Right cardiac atrium (tissue), 5 donors: Measurements from ENCODE around the gene CELF1. TPM values are rescaled to one million over a fixed set of nuclear protein-coding genes. Genes with fewer than 3 reads are reported as not detected.

ENCODE experiments used
- ATAC-seq, 2 donors: fragments of 200-7000 bp; cut with Tn5 transposase; one replicate each; pipeline versions ENCODE4 v1.8.0 to v1.9.1; 2020; ENCODE audit warnings: moderate library complexity in 2 of 2, mild to moderate bottlenecking in 1 of 2
- DNase-seq, 3 donors: peaks; one replicate each; pipeline ENCODE4 v3.0.0-alpha.2; 2020
- H3K27ac ChIP-seq: one replicate; pipeline ENCODE4 v1.5.1; 2013; ENCODE audit warnings: mild to moderate bottlenecking, low read length, control low read depth, moderate library complexity
- H3K27me3 ChIP-seq: one replicate; pipeline ENCODE4 v1.6.1; 2013; ENCODE audit not compliant: control insufficient read depth, insufficient read depth
- H3K4me1 ChIP-seq: one replicate; pipeline ENCODE4 v1.6.1; 2013; ENCODE audit warnings: low read length; ENCODE audit not compliant: control insufficient read depth, insufficient read depth
- H3K4me3 ChIP-seq: one replicate; pipeline ENCODE4 v1.5.1; 2013; ENCODE audit warnings: low read length, control low read depth
- H3K9me3 ChIP-seq: one replicate; pipeline ENCODE4 v1.6.1; 2013; ENCODE audit warnings: low read length; ENCODE audit not compliant: control insufficient read depth
- WGBS: extraction: QIAGEN DNeasy Blood & Tissue Kit; methylation state at CpG from one replicate; pipeline ENCODE4 v1.1.7; 2013; 5-methylcytosine and 5-hydroxymethylcytosine counted together
- intact Hi-C, 4 donors: fragments of 100-400 bp; cut with DNase I; formaldehyde crosslinking; loops; one replicate each; pipeline versions ENCODE4 v1.11.0 to v1.14.0; 2022 to 2023
- polyA plus RNA-seq: library from polyadenylated mRNA; stranded (reverse); fragments of 200-250 nt; gene quantifications from one replicate; pipeline ENCODE4 v1.2.3, GENCODE V29; 2013
- total RNA-seq, 4 donors: library from RNA; stranded (reverse); fragmentation: NEBNext Ultra II Directional; extraction: Animal tissue kit (Norgen Biotek cat#: 25700); gene quantifications; one replicate each; pipeline ENCODE4 v1.2.1, GENCODE V29; 2021
- donor health status: healthy with polysubstance abuse.
- donor health status: DM: no; HTN: yes; CAD: no.
- donor health status: DM: no; HTN: no; CAD: no.
- donor health status: DM: no; HTN: yes; CAD: no; lungs with severe emphysema.
- donor health status: DM: yes; HTN: yes; CAD: no.

CELF1 gene
- total and polyA plus RNA-seq, 5 donors: 26.9 to 79.8 (median 70.7) TPM

DNA sequence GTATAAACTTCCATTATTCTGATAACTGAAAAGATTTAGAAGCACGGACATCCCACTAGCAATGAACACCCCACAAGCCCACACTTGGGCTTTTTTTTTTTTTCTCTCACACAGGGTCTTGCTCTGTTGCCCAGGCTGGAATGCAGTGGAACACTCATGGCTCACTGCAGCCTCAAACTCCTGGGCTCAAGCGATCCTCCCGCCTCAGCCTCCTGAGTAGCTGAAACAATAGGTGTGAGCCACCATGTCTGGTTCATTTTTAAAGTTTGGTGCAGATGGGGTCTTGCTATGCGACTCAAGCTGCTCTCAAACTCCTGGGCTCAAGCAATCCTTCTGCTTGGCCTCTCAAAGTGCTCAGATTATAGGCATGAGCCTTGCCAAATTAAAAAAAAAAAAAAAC lies 107.1 kb downstream of the CELF1 start:
- no peaks in the 10 kb centered on the region for H3K27me3 ChIP-seq
- no peaks in the 10 kb centered on the region for H3K4me1 ChIP-seq
- no peak overlapping the region for H3K27ac ChIP-seq
- no peak for ATAC-seq
- 90% methylated on average over 4 of the region's 4 CpGs for WGBS
- H3K4me3 ChIP-seq: no peak overlapping the region
- intact Hi-C loops: loop anchor here in 1 of 4 donors (10.0 kb wide), 1 partner anchor 71 kb away; the partner anchor contains the start of gene SPI1
- H3K9me3 ChIP-seq: no peaks in the 10 kb centered on the region
- DNase-seq: no peak

DNA sequence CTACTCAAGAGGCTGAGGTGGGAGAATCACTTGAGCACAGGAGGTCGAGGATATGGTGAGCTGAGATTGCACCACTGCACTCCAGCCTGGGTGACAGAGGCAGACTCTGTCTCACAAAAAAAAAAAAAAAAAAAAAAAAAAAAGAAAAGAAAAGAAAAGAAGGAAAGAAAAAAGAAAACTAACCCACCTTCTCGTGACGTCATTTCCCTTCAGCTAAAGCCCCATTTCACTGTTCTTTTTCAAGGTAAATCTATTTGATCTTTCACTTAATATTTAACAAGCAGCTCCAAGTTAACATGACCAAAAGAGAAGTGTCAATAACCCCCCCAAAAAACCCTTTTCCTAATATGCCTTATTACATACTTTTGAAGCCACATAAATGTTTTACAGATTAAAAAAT lies 109.1 kb downstream of the CELF1 start:
- intact Hi-C loops: loop anchor here in 1 of 4 donors (10.0 kb wide), 1 partner anchor 69 kb away; the partner anchor contains the start of gene SPI1
- Histone ChIP-seq H3K27me3 (no peaks in the 10 kb centered on the region), H3K27ac (no peak overlapping the region), H3K4me3 (no peak overlapping the region), H3K9me3 (no peaks in the 10 kb centered on the region), H3K4me1 (no peaks in the 10 kb centered on the region)
- 73% methylated on average over 3 of the region's 3 CpGs for WGBS
- ATAC-seq (no peak), DNase-seq (no peak)

- ATAC-seq: no peak
- Histone ChIP-seq H3K4me3 (no peak overlapping the region), H3K27me3 (no peaks in the 10 kb centered on the region), H3K27ac (no peak overlapping the region), H3K4me1 (no peaks in the 10 kb centered on the region), H3K9me3 (no peaks in the 10 kb centered on the region)
- 80% methylated on average over 12 of the region's 12 CpGs for WGBS
- intact Hi-C loops: loop anchor here in 1 of 4 donors (10.0 kb wide), 1 partner anchor 68 kb away; the partner anchor contains the start of gene SPI1
- no peak for DNase-seq
Observed at GRCh38 chr11:47443028-47443700, 109.8 kb downstream of the CELF1 start.

DNA sequence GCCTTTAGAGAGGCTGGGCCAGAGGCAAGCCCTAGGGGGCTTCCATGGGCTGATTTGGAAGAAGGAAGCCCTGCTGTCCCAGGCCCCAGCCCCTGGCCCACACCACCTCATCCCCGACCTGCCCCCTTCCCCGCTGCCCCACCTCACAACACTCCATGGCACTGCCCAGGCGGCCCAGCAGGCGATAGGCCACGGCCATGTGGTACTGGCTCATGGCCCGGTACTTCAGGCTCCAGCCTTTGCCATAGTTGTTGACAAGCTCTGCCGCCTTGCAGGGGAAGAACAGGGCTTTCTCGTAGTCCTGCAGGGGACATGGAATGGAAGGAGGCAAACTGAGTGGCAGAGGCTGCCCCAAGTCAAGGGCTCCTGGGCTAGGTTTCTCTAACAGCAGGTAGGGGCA lies 110.4 kb downstream of the CELF1 start:
- intact Hi-C loops: loop anchor here in 1 of 4 donors (10.0 kb wide), 1 partner anchor 68 kb away; the partner anchor contains the start of gene SPI1
- no peaks in the 10 kb centered on the region for H3K27me3 ChIP-seq
- DNase-seq (peak in 1 of 3 donors; percentile 74), ATAC-seq (peak; percentile 65 to 66)
- H3K4me1 ChIP-seq: no peaks in the 10 kb centered on the region
- WGBS: 76% methylated on average over 8 of the region's 8 CpGs
- H3K4me3 ChIP-seq: no peak overlapping the region
- no peaks in the 10 kb centered on the region for H3K9me3 ChIP-seq
- H3K27ac ChIP-seq: no peak overlapping the region

DNA sequence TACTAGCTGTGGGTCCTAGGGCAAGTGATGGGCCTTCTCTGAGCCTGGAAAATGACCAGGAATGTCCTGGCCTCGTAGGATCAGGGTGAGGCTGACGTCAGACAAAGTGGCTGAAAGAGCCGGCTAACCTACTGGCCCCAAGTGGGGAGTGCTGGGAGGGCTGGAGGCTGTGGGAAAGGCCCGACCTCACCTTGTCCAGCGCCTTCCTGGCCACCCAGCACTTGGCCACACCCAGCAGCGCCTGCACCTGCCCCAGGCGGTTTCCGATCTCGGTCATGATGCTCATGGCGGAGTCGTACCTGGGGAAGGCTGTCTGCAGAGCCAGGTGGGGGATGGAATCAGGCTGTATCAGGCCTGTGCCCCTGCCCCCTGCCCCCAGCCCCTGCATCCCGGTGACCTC lies 111.5 kb downstream of the CELF1 start:
- intact Hi-C loops: loop anchor here in 1 of 4 donors (10.0 kb wide), 1 partner anchor 67 kb away; the partner anchor contains the start of gene SPI1
- 84% methylated on average over 12 of the region's 12 CpGs for WGBS
- DNase-seq: no peak
- Histone ChIP-seq H3K27ac (no peak overlapping the region), H3K27me3 (no peaks in the 10 kb centered on the region), H3K4me3 (no peak overlapping the region), H3K9me3 (no peaks in the 10 kb centered on the region), H3K4me1 (no peaks in the 10 kb centered on the region)
- peak; percentile 7 to 15 for ATAC-seq

DNA sequence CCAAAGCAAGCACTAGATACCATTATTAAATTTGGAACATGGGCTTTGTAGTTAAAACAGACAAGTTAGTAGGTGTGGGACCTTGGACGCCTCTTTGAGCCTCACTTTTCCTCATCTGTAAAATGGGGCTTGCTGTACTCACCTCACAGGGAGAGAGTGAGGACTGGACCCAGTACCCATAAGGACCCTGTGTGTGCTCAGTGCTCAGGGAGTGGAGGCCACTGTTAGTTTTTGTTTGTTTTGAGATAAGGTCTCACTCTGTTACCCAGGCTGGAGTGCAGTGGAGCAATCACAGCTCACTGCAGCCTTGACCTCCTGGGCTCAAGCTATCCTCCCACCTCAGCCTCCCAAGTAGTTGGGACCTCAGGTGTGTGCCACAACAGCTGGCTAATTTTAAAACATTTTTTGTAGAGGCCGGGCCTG lies 112.9 kb downstream of the CELF1 start:
- DNase-seq (no peak), ATAC-seq (no peak)
- H3K27ac ChIP-seq: no peak overlapping the region
- no peaks in the 10 kb centered on the region for H3K9me3 ChIP-seq
- H3K4me1 ChIP-seq: no peaks in the 10 kb centered on the region
- no peak overlapping the region for H3K4me3 ChIP-seq
- 96% methylated on average over 2 of the region's 2 CpGs for WGBS
- intact Hi-C loops: loop anchor here in 1 of 4 donors (10.0 kb wide), 1 partner anchor 65 kb away; the partner anchor contains the start of gene SPI1
- H3K27me3 ChIP-seq: no peaks in the 10 kb centered on the region

DNA sequence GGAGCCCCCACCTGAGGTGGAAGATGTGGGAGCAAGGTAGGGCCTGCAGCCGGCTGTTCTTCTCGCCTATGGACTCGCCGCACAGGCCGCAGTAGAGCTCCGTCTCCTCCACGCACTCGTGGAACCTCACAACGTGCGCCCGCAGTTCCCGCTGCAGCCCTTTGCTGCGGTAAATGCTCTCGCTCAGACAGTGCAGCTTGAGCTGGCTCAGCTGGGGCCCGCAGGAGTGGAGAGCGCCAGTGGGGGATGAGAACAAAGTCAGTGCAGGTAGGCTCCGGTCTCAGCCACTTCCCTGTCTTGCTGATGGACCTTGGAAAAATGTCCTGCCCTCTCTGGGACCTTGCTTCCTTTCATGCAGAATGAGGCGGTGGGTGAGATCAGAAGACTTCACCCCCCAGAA lies 114.2 kb downstream of the CELF1 start:
- Histone ChIP-seq H3K27me3 (no peaks in the 10 kb centered on the region), H3K9me3 (no peaks in the 10 kb centered on the region), H3K27ac (no peak overlapping the region), H3K4me3 (no peak overlapping the region), H3K4me1 (no peaks in the 10 kb centered on the region)
- WGBS: 89% methylated on average over 18 of the region's 18 CpGs
- DNase-seq: peak in 1 of 3 donors; percentile 36
- intact Hi-C loops: no loop called here
- ATAC-seq: no peak

DNA sequence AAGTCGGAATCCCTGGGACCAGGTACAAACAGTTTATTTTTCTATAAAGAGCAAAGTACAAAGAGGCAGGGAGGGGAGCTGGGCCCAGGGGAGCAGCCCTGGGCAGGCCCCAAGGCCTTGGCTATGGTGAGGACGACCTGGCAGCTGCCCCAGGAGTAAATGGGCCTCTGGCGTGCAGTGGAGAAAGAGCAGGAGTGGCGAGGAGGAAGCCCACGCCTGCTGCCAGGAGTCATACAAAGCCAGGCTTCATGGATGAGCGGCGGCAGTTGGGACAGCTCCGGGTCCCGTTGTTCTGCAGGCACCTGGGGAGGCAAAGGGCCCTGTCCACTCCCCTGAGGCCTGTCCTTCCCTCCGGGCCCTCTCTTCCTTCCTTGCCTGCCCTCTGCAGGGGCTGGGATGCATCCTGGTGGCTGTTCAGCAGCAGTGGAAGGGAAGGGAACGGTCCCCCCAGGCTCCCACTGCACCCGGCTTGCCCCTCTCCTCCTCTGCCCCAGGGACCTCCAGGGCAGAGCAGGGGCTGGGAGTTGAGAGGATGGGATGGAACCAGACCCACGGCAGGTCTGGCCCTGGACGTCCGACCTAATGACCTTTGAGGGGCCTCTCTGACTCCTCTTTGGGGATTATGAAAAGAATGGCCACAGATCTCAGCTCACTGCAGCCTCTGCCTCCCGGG lies 115.0 kb downstream of the CELF1 start:
- DNase-seq (peak in 1 of 3 donors; percentile 60), ATAC-seq (peak; percentile 20 to 25)
- H3K27ac ChIP-seq: no peak overlapping the region
- H3K27me3 ChIP-seq: no peaks in the 10 kb centered on the region
- no peaks in the 10 kb centered on the region for H3K4me1 ChIP-seq
- no peaks in the 10 kb centered on the region for H3K9me3 ChIP-seq
- 57% methylated on average over 16 of the region's 16 CpGs for WGBS
- no peak overlapping the region for H3K4me3 ChIP-seq
- intact Hi-C loops: no loop called here

GRCh38 chr11:47437218-47437745 lies 115.7 kb downstream of the CELF1 start:
- ATAC-seq (no peak), DNase-seq (no peak)
- intact Hi-C loops: no loop called here
- Histone ChIP-seq H3K27ac (no peak overlapping the region), H3K9me3 (no peaks in the 10 kb centered on the region), H3K27me3 (no peaks in the 10 kb centered on the region), H3K4me3 (no peak overlapping the region), H3K4me1 (no peaks in the 10 kb centered on the region)
- WGBS: 80% methylated on average over 11 of the region's 11 CpGs

DNA sequence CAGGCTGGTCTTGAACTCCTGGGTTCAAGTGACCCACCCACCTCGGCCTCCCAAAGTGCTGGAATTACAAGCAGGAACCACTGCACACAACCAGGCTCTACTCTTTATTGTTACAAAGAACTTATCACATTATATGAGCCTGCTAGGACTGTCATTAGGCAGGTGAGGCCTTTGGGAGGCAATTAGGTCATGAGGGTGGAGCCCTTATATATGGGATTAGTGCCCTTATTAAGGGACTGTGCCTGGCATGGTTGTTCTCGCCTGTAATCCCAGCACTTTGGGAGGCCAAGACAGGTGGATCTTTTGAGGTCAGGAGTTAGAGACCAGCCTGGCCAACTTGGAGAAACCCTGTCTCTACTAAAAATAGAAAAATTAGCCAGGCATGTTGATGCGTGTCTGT lies 116.2 kb downstream of the CELF1 start:
- ATAC-seq: no peak
- Histone ChIP-seq H3K27me3 (no peaks in the 10 kb centered on the region), H3K4me1 (no peaks in the 10 kb centered on the region), H3K9me3 (no peaks in the 10 kb centered on the region), H3K27ac (no peak overlapping the region), H3K4me3 (no peak overlapping the region)
- 97% methylated on average over 3 of the region's 3 CpGs for WGBS
- no peak for DNase-seq
- intact Hi-C loops: no loop called here

GRCh38 chr11:47435687-47436086 lies 117.2 kb downstream of the CELF1 start:
- Histone ChIP-seq H3K27me3 (no peaks in the 10 kb centered on the region), H3K27ac (no peak overlapping the region), H3K9me3 (no peaks in the 10 kb centered on the region), H3K4me1 (no peaks in the 10 kb centered on the region), H3K4me3 (no peak overlapping the region)
- WGBS: 92% methylated on average over 3 of the region's 3 CpGs
- intact Hi-C loops: no loop called here
- ATAC-seq: no peak
- peak in 1 of 3 donors; percentile 18 for DNase-seq
